ENCODE results near the gene SOCS3.
"Not testable (repeated sequence)": the region's sequence is repeated elsewhere in the genome, so short reads cannot be mapped to it uniquely, and the experiment has no call there.

Gene SOCS3

DNA sequence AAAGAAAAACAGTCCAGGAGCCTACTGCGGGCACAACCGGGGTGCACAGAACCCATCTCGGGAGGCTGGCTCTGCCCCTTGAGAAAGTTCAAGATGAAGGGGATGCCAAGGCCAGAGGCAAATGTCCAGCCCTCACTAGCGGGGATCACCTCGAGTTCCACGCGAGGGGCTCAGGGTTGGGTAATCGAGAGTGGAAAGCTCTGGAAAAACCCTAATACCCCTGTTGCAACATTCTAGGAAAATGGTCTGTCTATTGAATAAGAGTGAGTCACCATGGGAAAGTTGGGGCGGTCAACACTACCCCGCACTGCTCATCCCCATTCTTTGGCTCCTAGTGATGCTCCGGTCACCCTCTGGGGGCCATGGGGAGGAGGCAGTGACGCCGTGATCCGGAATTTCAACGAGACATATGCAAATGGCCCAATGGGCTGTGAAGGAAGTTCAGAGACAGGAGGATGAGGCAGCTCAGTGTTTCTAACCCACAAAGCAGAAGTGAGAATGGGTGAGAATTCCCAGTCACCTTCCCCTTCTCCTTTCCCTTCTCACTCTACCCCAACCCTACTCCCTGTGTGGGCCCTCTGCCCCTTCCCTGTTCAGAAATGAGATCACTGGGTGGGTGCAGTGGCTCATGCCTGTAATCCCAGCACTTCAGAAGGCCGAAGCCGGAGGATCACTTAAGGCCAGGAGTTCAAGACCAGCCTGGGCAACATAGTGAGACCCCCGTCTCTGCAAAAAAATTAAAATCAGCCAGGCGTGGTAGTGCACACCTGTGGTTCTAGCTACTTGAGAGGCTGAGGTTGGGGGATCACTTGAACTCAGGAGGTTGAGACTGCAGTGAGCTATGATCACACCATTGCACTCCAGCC, 22.4 kb downstream of the SOCS3 start:
- no peaks in the 10 kb centered on the region for H3K79me2 ChIP-seq (ENCODE audit: low read length)
- H3K27ac ChIP-seq (ENCODE audit: low read length): no peak overlapping the region
- H4K20me1 ChIP-seq (ENCODE audit: insufficient read depth, low read length): no peaks in the 10 kb centered on the region
- H3K4me2 ChIP-seq (ENCODE audit: low read depth, low read length): peak overlapping the region; percentile 4; the same call in 1 of the 2 replicates
- no peaks in the 10 kb centered on the region for H3K9me2 ChIP-seq (replicated peaks; ENCODE audit: insufficient read depth, low read length)
- no peak overlapping the region for H3K9ac ChIP-seq (ENCODE audit: low read length)
- no peaks in the 10 kb centered on the region; the same call in 1 of the 2 replicates for H3F3A ChIP-seq (ENCODE audit: insufficient read depth, low read length)
- peaks cover 69% of the 10 kb centered on the region for H3K27me3 ChIP-seq (replicated peaks; ENCODE audit: insufficient read depth, low read length)
- no peaks in the 10 kb centered on the region for H3K9me3 ChIP-seq (replicated peaks; ENCODE audit: insufficient read depth, low read length)
- no peaks in the 10 kb centered on the region for H3K36me3 ChIP-seq (replicated peaks; ENCODE audit: insufficient read depth, low read length)
- H3K4me1 ChIP-seq (ENCODE audit: low read length): peaks cover 9% of the 10 kb centered on the region
- no peak for TF ChIP-seq CTCF (IDR thresholded peaks at IDR 0.05; ENCODE audit: low read length)
- no peak for TF ChIP-seq EZH2phosphoT487 (IDR thresholded peaks at IDR 0.05; ENCODE audit: low read length)
- no peak for TF ChIP-seq EZH2 (optimal IDR thresholded peaks at IDR 0.05; ENCODE audit: low read depth, low read length)
- no peak for DNase-seq
- H3K4me3 ChIP-seq (ENCODE audit: low read length): no peak overlapping the region
- no peak overlapping the region for H2AFZ ChIP-seq (ENCODE audit: low read length)

DNA sequence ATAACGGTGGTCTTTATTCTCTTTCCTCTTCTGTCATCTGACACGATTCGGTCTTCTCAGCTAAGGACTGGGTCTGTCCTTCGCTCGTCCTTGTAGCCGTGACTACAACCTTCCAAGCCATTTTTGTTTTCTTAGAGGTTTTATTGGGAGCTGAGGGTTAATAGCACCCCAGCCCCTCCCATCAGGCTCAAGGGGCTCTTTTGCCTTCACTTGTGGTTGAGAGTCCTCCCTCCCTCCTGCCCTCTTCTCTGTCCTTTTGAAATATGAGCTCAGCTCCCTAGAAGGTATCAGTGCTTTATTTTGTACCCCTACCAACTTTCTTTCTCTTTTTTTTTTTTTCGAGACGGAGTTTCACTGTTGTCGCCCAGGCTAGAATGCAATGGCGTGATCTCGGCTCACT, 24.7 kb downstream of the SOCS3 start:
- Histone ChIP-seq H3K27ac (ENCODE audit: low read length) (no peak overlapping the region), H3K9ac (ENCODE audit: low read length) (no peak overlapping the region), H3K79me2 (ENCODE audit: low read length) (no peaks in the 10 kb centered on the region), H3K4me3 (ENCODE audit: low read length) (no peak overlapping the region), H3K4me2 (ENCODE audit: low read depth, low read length) (no peak overlapping the region), H3K9me2 (replicated peaks; ENCODE audit: insufficient read depth, low read length) (no peaks in the 10 kb centered on the region), H3K27me3 (replicated peaks; ENCODE audit: insufficient read depth, low read length) (peaks cover 70% of the 10 kb centered on the region), H3F3A (ENCODE audit: insufficient read depth, low read length) (no peaks in the 10 kb centered on the region; the same call in 1 of the 2 replicates), H4K20me1 (ENCODE audit: insufficient read depth, low read length) (no peaks in the 10 kb centered on the region), H3K36me3 (replicated peaks; ENCODE audit: insufficient read depth, low read length) (no peaks in the 10 kb centered on the region), H3K4me1 (ENCODE audit: low read length) (peaks cover 5% of the 10 kb centered on the region; the same call in 1 of the 2 replicates), H2AFZ (ENCODE audit: low read length) (no peak overlapping the region), H3K9me3 (replicated peaks; ENCODE audit: insufficient read depth, low read length) (no peaks in the 10 kb centered on the region)
- DNase-seq: no peak
- no peak for TF ChIP-seq EZH2phosphoT487 (IDR thresholded peaks at IDR 0.05; ENCODE audit: low read length)
- no peak for TF ChIP-seq EZH2 (optimal IDR thresholded peaks at IDR 0.05; ENCODE audit: low read depth, low read length)
- no peak for TF ChIP-seq CTCF (IDR thresholded peaks at IDR 0.05; ENCODE audit: low read length)

DNA sequence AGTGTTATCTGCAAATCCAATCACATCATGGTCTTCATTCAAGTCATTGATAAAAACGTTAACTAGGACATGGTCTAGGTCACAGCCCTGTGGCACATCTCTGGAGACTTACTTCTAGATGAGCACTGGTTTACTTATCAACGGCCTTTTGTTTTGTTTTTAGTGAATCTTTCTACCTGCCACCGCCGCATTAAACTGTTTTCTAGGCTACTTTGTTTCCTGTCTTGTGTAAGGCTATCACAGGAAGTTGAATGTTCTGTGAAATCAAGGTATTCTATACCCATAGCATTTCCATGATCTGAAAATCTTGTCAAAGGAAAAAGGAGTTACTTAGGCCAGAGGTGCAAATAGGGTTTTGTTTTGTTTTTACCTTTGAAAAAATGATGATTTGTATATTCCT, 26.9 kb downstream of the SOCS3 start:
- TF ChIP-seq CTCF (IDR thresholded peaks at IDR 0.05; ENCODE audit: low read length): no peak
- TF ChIP-seq EZH2 (optimal IDR thresholded peaks at IDR 0.05; ENCODE audit: low read depth, low read length): no peak
- TF ChIP-seq EZH2phosphoT487 (IDR thresholded peaks at IDR 0.05; ENCODE audit: low read length): no peak
- Histone ChIP-seq H3K4me3 (ENCODE audit: low read length) (no peak overlapping the region), H3K27ac (ENCODE audit: low read length) (no peak overlapping the region), H3K4me1 (ENCODE audit: low read length) (peaks cover 5% of the 10 kb centered on the region; the same call in 1 of the 2 replicates), H3K36me3 (replicated peaks; ENCODE audit: insufficient read depth, low read length) (no peaks in the 10 kb centered on the region), H3K9ac (ENCODE audit: low read length) (no peak overlapping the region), H3F3A (ENCODE audit: insufficient read depth, low read length) (no peaks in the 10 kb centered on the region), H3K27me3 (replicated peaks; ENCODE audit: insufficient read depth, low read length) (peaks cover 61% of the 10 kb centered on the region), H3K4me2 (ENCODE audit: low read depth, low read length) (no peak overlapping the region), H3K79me2 (ENCODE audit: low read length) (no peaks in the 10 kb centered on the region), H2AFZ (ENCODE audit: low read length) (no peak overlapping the region), H4K20me1 (ENCODE audit: insufficient read depth, low read length) (no peaks in the 10 kb centered on the region), H3K9me3 (replicated peaks; ENCODE audit: insufficient read depth, low read length) (no peaks in the 10 kb centered on the region), H3K9me2 (replicated peaks; ENCODE audit: insufficient read depth, low read length) (no peaks in the 10 kb centered on the region)
- no peak for DNase-seq

DNA sequence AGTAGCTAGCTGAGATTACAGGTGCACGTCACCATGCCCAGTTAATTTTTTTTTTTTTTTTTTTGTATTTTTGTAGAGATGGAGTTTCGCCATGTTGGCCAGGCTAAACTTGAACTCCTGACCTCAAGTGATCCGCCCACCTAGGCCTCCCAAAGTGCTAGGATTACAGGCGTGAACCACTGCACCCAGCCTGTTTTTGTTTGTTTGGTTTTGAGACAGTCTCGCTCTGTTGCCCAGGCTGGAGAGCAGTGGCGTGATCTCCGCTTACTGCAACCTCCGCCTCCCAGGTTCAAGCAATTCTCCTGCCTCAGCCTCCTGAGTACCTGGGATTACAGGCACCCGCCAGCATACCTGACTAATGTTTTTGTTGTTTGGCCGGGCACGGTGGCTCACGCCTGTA, 28.5 kb downstream of the SOCS3 start:
- not testable (repeated sequence) for H3K27ac ChIP-seq (ENCODE audit: low read length); H4K20me1 ChIP-seq (ENCODE audit: insufficient read depth, low read length); H2AFZ ChIP-seq (ENCODE audit: low read length); H3K9me3 ChIP-seq (replicated peaks; ENCODE audit: insufficient read depth, low read length); H3K9ac ChIP-seq (ENCODE audit: low read length); H3K4me3 ChIP-seq (ENCODE audit: low read length); H3F3A ChIP-seq (ENCODE audit: insufficient read depth, low read length); H3K9me2 ChIP-seq (replicated peaks; ENCODE audit: insufficient read depth, low read length); H3K4me1 ChIP-seq (ENCODE audit: low read length); H3K36me3 ChIP-seq (replicated peaks; ENCODE audit: insufficient read depth, low read length); H3K79me2 ChIP-seq (ENCODE audit: low read length); H3K4me2 ChIP-seq (ENCODE audit: low read depth, low read length); DNase-seq
- H3K27me3 ChIP-seq (replicated peaks; ENCODE audit: insufficient read depth, low read length): peaks cover 45% of the 10 kb centered on the region
